ENCODE results near the gene LARP4B. TPM values are rescaled to one million over a fixed set of nuclear protein-coding genes. Genes with fewer than 3 reads are reported as not detected.

Gene LARP4B
- total and polyA plus RNA-seq, 2 experiments from 2014 or later = 18.3 to 52.3 TPM

GRCh38 chr10:958106-958505 lies 26.6 kb upstream of the LARP4B start (continued):
- no peak for TF ChIP-seq ZNF462 (CRISPR knock-in tag; IDR thresholded peaks at IDR 0.05)
- no peak for TF ChIP-seq ZNF331 (CRISPR knock-in tag; IDR thresholded peaks at IDR 0.05; ENCODE audit: low read depth)

DNA sequence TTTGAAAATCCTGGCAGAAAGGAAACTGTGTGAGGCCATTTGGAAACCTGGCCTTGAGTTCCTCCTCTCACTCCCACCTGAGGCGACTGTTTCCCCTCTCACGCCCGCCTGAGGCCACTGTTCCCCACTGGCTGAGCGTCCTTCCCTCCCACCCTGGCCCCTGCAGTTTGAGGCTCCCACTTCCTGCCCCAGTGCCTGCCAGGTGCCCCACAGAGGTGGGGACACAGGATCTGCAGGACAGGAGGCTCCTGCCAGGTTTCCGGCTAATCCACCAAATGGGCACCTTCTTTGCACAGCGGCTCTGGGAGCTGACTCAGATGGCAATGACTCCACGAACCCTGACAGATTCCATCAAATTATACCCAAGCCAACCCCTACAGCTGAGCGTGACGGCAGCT lies 24.3 kb upstream of the LARP4B start:
- Mint-ChIP-seq H3K4me3 (no peak overlapping the region), H3K4me1 (peaks cover 5% of the 10 kb centered on the region), H3K27me3 (ENCODE audit: insufficient read depth, low read depth, poor library complexity) (peaks cover 4% of the 10 kb centered on the region), H3K36me3 (ENCODE audit: low read depth) (no peaks in the 10 kb centered on the region), H3K9me3 (no peaks in the 10 kb centered on the region; the same call in 1 of the 3 replicates), H3K27ac (no peak overlapping the region)
- no peaks in the 10 kb centered on the region for H3K4me1 ChIP-seq (ENCODE audit: insufficient read depth)
- H3K4me2 ChIP-seq = no peak overlapping the region
- no peaks in the 10 kb centered on the region for H3F3A ChIP-seq (replicated peaks; ENCODE audit: low read depth)
- H3K27ac ChIP-seq (ENCODE audit: low read depth) = no peak overlapping the region
- H3K36me3 ChIP-seq (ENCODE audit: insufficient read depth) = no peaks in the 10 kb centered on the region
- no peaks in the 10 kb centered on the region for H3K27me3 ChIP-seq (ENCODE audit: insufficient read depth)
- H3K4me3 ChIP-seq = no peak overlapping the region
- TF ChIP-seq, protein P1, sequence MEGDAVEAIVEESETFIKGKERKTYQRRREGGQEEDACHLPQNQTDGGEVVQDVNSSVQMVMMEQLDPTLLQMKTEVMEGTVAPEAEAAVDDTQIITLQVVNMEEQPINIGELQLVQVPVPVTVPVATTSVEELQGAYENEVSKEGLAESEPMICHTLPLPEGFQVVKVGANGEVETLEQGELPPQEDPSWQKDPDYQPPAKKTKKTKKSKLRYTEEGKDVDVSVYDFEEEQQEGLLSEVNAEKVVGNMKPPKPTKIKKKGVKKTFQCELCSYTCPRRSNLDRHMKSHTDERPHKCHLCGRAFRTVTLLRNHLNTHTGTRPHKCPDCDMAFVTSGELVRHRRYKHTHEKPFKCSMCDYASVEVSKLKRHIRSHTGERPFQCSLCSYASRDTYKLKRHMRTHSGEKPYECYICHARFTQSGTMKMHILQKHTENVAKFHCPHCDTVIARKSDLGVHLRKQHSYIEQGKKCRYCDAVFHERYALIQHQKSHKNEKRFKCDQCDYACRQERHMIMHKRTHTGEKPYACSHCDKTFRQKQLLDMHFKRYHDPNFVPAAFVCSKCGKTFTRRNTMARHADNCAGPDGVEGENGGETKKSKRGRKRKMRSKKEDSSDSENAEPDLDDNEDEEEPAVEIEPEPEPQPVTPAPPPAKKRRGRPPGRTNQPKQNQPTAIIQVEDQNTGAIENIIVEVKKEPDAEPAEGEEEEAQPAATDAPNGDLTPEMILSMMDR (conservative IDR thresholded peaks at IDR 0.05; ENCODE audit: low read depth in 2 of 2) = peak in 1 of 2 experiments; percentile 23; a peak in 1 of 4 replicates
- TF ChIP-seq, protein P2, sequence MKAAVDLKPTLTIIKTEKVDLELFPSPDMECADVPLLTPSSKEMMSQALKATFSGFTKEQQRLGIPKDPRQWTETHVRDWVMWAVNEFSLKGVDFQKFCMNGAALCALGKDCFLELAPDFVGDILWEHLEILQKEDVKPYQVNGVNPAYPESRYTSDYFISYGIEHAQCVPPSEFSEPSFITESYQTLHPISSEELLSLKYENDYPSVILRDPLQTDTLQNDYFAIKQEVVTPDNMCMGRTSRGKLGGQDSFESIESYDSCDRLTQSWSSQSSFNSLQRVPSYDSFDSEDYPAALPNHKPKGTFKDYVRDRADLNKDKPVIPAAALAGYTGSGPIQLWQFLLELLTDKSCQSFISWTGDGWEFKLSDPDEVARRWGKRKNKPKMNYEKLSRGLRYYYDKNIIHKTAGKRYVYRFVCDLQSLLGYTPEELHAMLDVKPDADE (IDR thresholded peaks at IDR 0.05) = no peak
- no peaks in the 10 kb centered on the region for H3K79me2 ChIP-seq (replicated peaks; ENCODE audit: insufficient read depth)
- H4K20me1 ChIP-seq (replicated peaks; ENCODE audit: insufficient read depth) = no peaks in the 10 kb centered on the region
- ATAC-seq = peak; percentile 76
- DNase-seq (ENCODE audit: low spot score) = no peak
- H2AFZ ChIP-seq = peak overlapping the region; percentile 76; the same call in 1 of the 2 replicates
- H3K9me2 ChIP-seq (ENCODE audit: insufficient read depth) = no peaks in the 10 kb centered on the region
